HCT116 (cell line): Measurements from ENCODE around the gene DPF3.

Source experiments
- ATF3 ChIP-seq: IDR thresholded peaks from 2 replicates; pipeline ENCODE4 v1.6.1; 2012
- CBX3 ChIP-seq: IDR thresholded peaks from 2 replicates; pipeline ENCODE4 v1.6.1; 2012; ENCODE audit warnings: low read depth
- CTCF ChIP-seq, 3 experiments: fragments of 200-600 bp in 1 of 3; sonication (generic) in 1 of 3; IDR thresholded peaks in 2 of 3; conservative IDR thresholded peaks in 1 of 3; 2 replicates each; pipeline ENCODE4 v1.5.1; 2012 to 2017; ENCODE audit warnings: low read depth in 2 of 3, low read length in 2 of 3, antibody characterized with exemption in 1 of 3, borderline replicate concordance in 1 of 3, control low read depth in 1 of 3, mild to moderate bottlenecking in 1 of 3, mixed read lengths in 1 of 3, mixed run types in 1 of 3, moderate library complexity in 1 of 3; ENCODE audit not compliant: insufficient read depth in 1 of 3
- EGR1 ChIP-seq: IDR thresholded peaks from 2 replicates; pipeline ENCODE4 v1.6.1; 2012; ENCODE audit warnings: low read depth
- EZH2 ChIP-seq: fragments of 200-600 bp; sonication (generic); IDR thresholded peaks from 2 replicates; pipeline ENCODE4 v1.6.1; 2017; ENCODE audit warnings: antibody characterized with exemption, mixed run types
- POLR2A ChIP-seq: IDR thresholded peaks from 2 replicates; pipeline ENCODE4 v1.7.0; 2011; ENCODE audit warnings: borderline replicate concordance; ENCODE audit not compliant: insufficient read depth, insufficient read length; ENCODE audit errors: extremely low read depth
- SP1 ChIP-seq: IDR thresholded peaks from 2 replicates; pipeline ENCODE4 v1.6.1; 2012; ENCODE audit warnings: low read depth

DNA sequence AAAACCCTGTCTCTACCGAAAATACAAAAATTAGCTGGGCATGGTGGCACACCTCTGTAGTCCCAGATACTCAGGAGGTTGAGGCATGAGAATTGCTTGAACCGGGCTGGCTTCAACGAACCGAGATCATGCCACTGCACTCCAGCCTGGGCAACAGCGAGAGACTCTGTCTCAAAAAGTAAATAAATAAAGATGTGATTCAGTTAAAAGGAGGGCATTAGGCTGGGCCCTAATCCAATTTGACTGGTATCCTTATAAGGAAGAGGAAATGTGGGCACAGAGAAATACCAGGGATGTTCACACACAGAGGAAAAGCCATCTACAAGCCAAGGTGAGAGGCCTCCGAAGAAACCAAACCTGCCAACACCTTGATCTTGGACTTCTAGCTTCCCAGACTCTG lies 22.3 kb upstream of the DPF3 start:
- TF ChIP-seq CTCF (IDR thresholded peaks at IDR 0.05 in 2 of 3, conservative IDR thresholded peaks at IDR 0.05 in 1 of 3; ENCODE audit: borderline replicate concordance in 1 of 3, insufficient read depth in 1 of 3, low read depth in 2 of 3, low read length in 2 of 3) (no peak), ATF3 (no peak), CBX3 (no peak), EGR1 (no peak), SP1 (no peak), EZH2 (no peak), POLR2A (no peak)
